ENCODE data around the gene CCPG1.

DNA sequence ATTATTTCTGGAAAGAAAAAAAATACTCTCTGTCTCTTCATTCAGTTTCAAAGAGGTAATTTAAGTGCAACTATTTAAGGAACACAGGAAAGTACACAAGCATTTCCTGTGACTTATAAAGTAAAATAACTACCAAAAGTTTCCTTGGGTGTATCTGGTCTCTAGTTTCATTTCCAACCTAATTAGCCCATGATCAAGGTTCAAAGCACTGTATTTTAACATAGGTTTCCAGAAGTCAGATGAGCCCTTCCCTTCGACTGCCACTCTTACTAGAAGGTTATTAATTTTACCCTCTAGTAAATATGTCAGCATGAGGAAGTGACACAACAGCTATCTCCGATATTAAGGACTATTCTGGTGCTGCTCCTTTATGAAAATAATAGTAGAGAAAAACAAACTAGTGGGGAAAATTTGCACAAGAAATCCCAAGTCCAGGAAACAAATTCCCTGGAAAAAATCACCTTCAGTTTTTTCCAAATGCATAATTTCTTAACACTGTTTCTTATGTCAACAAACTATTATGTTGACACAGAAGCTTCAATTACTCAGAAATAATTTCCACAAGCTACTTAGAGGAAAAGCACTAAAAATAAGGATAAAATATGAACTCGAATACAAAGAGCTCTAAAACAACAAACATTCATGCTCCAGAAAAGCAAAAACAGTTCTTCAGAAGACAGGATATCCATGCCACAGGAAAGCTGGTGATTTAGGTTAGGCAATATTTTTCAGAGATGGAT, 35.3 kb downstream of the CCPG1 start:
- TF ChIP-seq, protein P1, sequence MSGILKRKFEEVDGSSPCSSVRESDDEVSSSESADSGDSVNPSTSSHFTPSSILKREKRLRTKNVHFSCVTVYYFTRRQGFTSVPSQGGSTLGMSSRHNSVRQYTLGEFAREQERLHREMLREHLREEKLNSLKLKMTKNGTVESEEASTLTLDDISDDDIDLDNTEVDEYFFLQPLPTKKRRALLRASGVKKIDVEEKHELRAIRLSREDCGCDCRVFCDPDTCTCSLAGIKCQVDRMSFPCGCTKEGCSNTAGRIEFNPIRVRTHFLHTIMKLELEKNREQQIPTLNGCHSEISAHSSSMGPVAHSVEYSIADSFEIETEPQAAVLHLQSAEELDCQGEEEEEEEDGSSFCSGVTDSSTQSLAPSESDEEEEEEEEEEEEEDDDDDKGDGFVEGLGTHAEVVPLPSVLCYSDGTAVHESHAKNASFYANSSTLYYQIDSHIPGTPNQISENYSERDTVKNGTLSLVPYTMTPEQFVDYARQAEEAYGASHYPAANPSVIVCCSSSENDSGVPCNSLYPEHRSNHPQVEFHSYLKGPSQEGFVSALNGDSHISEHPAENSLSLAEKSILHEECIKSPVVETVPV (CRISPR knock-in tag; IDR thresholded peaks at IDR 0.05): no peak
- TF ChIP-seq, protein P2, sequence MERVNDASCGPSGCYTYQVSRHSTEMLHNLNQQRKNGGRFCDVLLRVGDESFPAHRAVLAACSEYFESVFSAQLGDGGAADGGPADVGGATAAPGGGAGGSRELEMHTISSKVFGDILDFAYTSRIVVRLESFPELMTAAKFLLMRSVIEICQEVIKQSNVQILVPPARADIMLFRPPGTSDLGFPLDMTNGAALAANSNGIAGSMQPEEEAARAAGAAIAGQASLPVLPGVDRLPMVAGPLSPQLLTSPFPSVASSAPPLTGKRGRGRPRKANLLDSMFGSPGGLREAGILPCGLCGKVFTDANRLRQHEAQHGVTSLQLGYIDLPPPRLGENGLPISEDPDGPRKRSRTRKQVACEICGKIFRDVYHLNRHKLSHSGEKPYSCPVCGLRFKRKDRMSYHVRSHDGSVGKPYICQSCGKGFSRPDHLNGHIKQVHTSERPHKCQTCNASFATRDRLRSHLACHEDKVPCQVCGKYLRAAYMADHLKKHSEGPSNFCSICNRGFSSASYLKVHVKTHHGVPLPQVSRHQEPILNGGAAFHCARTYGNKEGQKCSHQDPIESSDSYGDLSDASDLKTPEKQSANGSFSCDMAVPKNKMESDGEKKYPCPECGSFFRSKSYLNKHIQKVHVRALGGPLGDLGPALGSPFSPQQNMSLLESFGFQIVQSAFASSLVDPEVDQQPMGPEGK (CRISPR knock-in tag; IDR thresholded peaks at IDR 0.05; ENCODE audit: borderline replicate concordance): no peak
- TF ChIP-seq ZFP3 (CRISPR knock-in tag; IDR thresholded peaks at IDR 0.05) (no peak), ZNF565 (CRISPR knock-in tag; conservative IDR thresholded peaks at IDR 0.05; ENCODE audit: low read depth) (no peak)
